ENCODE measurements around the gene CCDC63.

- TF ChIP-seq CTCF (IDR thresholded peaks at IDR 0.05; ENCODE audit: low read depth, low read length) (no peak), POLR2A (IDR thresholded peaks at IDR 0.05; ENCODE audit: extremely low read depth, insufficient read length) (no peak), MYC (IDR thresholded peaks at IDR 0.05; ENCODE audit: low read depth, low read length) (no peak), MAX (IDR thresholded peaks at IDR 0.05; ENCODE audit: low read depth, low read length) (no peak)
Observed at GRCh38 chr12:110896559-110896958, 49.8 kb downstream of the CCDC63 start.

All from NB4 (cell line).